Spleen (tissue), 11 donors: ENCODE measurements around the gene FBXL13. TPM values are rescaled to one million over a fixed set of nuclear protein-coding genes. Genes with fewer than 3 reads are reported as not detected.
"Not testable (repeated sequence)": the region's sequence is repeated elsewhere in the genome, so short reads cannot be mapped to it uniquely, and the experiment has no call there.

Experiments used
- DNase-seq: peaks from one replicate; pipeline ENCODE4 v3.0.0-alpha.2; 2020
- H3K27ac ChIP-seq, 8 donors: fragments of 200-600 bp; sonication (generic) in 7 of 8; 1 replicate in 4 of 8; 2 replicates in 4 of 8; pipeline versions ENCODE4 v1.5.0 to v1.8.0; 2016 to 2021; ENCODE audit warnings: inconsistent platforms in 4 of 8, mild to moderate bottlenecking in 4 of 8, moderate library complexity in 1 of 8
- H3K27me3 ChIP-seq, 7 donors: fragments of 200-600 bp; sonication (generic) in 6 of 7; replicated peaks in 1 of 7; 1 replicate in 4 of 7; 2 replicates in 3 of 7; pipeline versions ENCODE4 v1.5.0 to v1.8.0; 2016 to 2021; ENCODE audit warnings: inconsistent platforms in 3 of 7, mild to moderate bottlenecking in 1 of 7
- H3K36me3 ChIP-seq, 6 donors: fragments of 200-600 bp; sonication (generic) in 5 of 6; 1 replicate in 4 of 6; 2 replicates in 2 of 6; pipeline versions ENCODE4 v1.5.0 to v1.8.0; 2016 to 2021; ENCODE audit warnings: inconsistent platforms in 2 of 6
- H3K4me1 ChIP-seq, 6 donors: fragments of 200-600 bp; sonication (generic) in 5 of 6; 1 replicate in 3 of 6; 2 replicates in 3 of 6; pipeline versions ENCODE4 v1.5.0 to v1.8.0; 2016 to 2021; ENCODE audit warnings: inconsistent platforms in 3 of 6
- H3K4me3 ChIP-seq, 8 donors: fragments of 200-600 bp; sonication (generic) in 7 of 8; 1 replicate in 4 of 8; 2 replicates in 4 of 8; pipeline versions ENCODE4 v1.5.0 to v1.8.0; 2016 to 2021; ENCODE audit warnings: inconsistent platforms in 4 of 8, mild to moderate bottlenecking in 4 of 8, moderate library complexity in 2 of 8
- H3K9me3 ChIP-seq, 8 donors: fragments of 200-600 bp; sonication (generic) in 7 of 8; 1 replicate in 4 of 8; 2 replicates in 4 of 8; pipeline versions ENCODE4 v1.5.0 to v1.8.0; 2016 to 2021; ENCODE audit warnings: inconsistent platforms in 4 of 8
- CTCF ChIP-seq, 11 experiments: fragments of 200-600 bp in 7 of 11; fragments of 450-650 bp in 4 of 11; sonication (generic) in 4 of 11; IDR thresholded peaks in 8 of 11; conservative IDR thresholded peaks in 3 of 11; 1 replicate in 7 of 11; 2 replicates in 4 of 11; pipeline versions ENCODE4 v1.4.0 to v1.8.0; 2016 to 2021; ENCODE audit warnings: antibody characterized with exemption in 11 of 11, inconsistent platforms in 4 of 11, mild to moderate bottlenecking in 1 of 11
- POLR2A ChIP-seq, 3 donors: fragments of 450-650 bp; IDR thresholded peaks; one replicate each; pipeline ENCODE4 v1.5.1; 2017; ENCODE audit warnings: antibody characterized with exemption in 3 of 3, mild to moderate bottlenecking in 1 of 3
- POLR2AphosphoS5 ChIP-seq, 3 donors: sonication (generic); formaldehyde crosslinking; IDR thresholded peaks; one replicate each; pipeline ENCODE4 v1.5.1; 2017; ENCODE audit warnings: antibody characterized with exemption in 3 of 3
- WGBS, 5 donors: extraction: QIAGEN DNeasy Blood & Tissue Kit in 3 of 5; methylation state at CpG; one replicate each; pipeline versions ENCODE4 v1.1.5 to v1.1.7; 2013 to 2018; 5-methylcytosine and 5-hydroxymethylcytosine counted together
- intact Hi-C: fragments of 100-400 bp; cut with DNase I; formaldehyde crosslinking; loops from one replicate; pipeline ENCODE4 v1.15.0; 2023; ENCODE audit warnings: low total_unique reads
- polyA plus RNA-seq, 3 donors: library from polyadenylated mRNA; stranded (reverse); fragments of 200-250 nt; gene quantifications; one replicate each; pipeline ENCODE4 v1.2.1, GENCODE V29; 2013
- total RNA-seq, 7 donors: library from RNA; depleted of rRNA in 3 of 7; stranded (reverse); fragments of >200 nt in 3 of 7; fragmentation: NEBNext Ultra II Directional in 4 of 7; extraction: Animal tissue kit (Norgen Biotek cat#: 25700) in 4 of 7; gene quantifications; one replicate each; pipeline versions ENCODE4 v1.1.0 to v1.2.1, GENCODE V29; 2016 to 2021
- donor health status: healthy with polysubstance abuse.
- donor health status: DM: no; HTN: no; CAD: no; lungs with moderate emphysema.
- donor health status: DM: no; HTN: no; CAD: no.
- donor health status: Bipolar disorder and iron deficiency.
- donor health status: healthy.
- donor health status: DM: no; HTN: no; CAD: no.
- donor health status: DM: yes; HTN: yes; CAD: no.

FBXL13 gene
- total and polyA plus RNA-seq, 10 donors, result 0.09 to 6.6 (median 2.3) TPM

- Histone ChIP-seq H3K27ac (peak overlapping the region in 3 of 8 donors; percentile 60 to 84 (median 78)), H3K27me3 (no peaks in the 10 kb centered on the region), H3K36me3 (no peaks in the 10 kb centered on the region), H3K4me3 (peak overlapping the region in 1 of 8 donors; percentile 41), H3K4me1 (no peaks in the 10 kb centered on the region), H3K9me3 (no peaks in the 10 kb centered on the region)
- intact Hi-C loops, result no loop called here
- no peak for DNase-seq
- TF ChIP-seq CTCF (IDR thresholded peaks at IDR 0.05 in 8 of 11, conservative IDR thresholded peaks at IDR 0.05 in 3 of 11) (no peak), POLR2AphosphoS5 (IDR thresholded peaks at IDR 0.05) (no peak), POLR2A (IDR thresholded peaks at IDR 0.05) (no peak)
- 79 to 94% (median 87%) methylated on average over 17 to 23 of the region's 23 CpGs for WGBS, 5 donors
Observed at GRCh38 chr7:102973096-102973802, 101.3 kb downstream of the FBXL13 start.

- intact Hi-C loops, result no loop called here
- no peaks in the 10 kb centered on the region for H3K36me3 ChIP-seq
- no peak for TF ChIP-seq POLR2AphosphoS5 (IDR thresholded peaks at IDR 0.05)
- no peak for TF ChIP-seq CTCF (IDR thresholded peaks at IDR 0.05 in 8 of 11, conservative IDR thresholded peaks at IDR 0.05 in 3 of 11)
- TF ChIP-seq POLR2A (IDR thresholded peaks at IDR 0.05), result no peak
Observed at GRCh38 chr7:102967798-102968197, 106.8 kb downstream of the FBXL13 start.

GRCh38 chr7:102966465-102966864 is 108.1 kb downstream of the FBXL13 start:
- H3K4me3 ChIP-seq, result no peak overlapping the region
- intact Hi-C loops, result no loop called here
- no peaks in the 10 kb centered on the region for H3K27me3 ChIP-seq
- no peak for DNase-seq
- whole genome bisulfite sequencing, 5 donors, result 25 to 77% (median 56%) methylated on average over 2 of the region's 2 CpGs
- TF ChIP-seq POLR2A (IDR thresholded peaks at IDR 0.05) (no peak), POLR2AphosphoS5 (IDR thresholded peaks at IDR 0.05) (no peak), CTCF (IDR thresholded peaks at IDR 0.05 in 8 of 11, conservative IDR thresholded peaks at IDR 0.05 in 3 of 11) (no peak)
- no peaks in the 10 kb centered on the region for H3K4me1 ChIP-seq
- H3K36me3 ChIP-seq, result no peaks in the 10 kb centered on the region
- H3K27ac ChIP-seq, result peak overlapping the region in 1 of 8 donors; percentile 4
- H3K9me3 ChIP-seq, result peaks cover 0 to 3% (median 0%) of the 10 kb centered on the region in 8 donors

More at GRCh38 chr7:102967798-102968197, 106.8 kb downstream of the FBXL13 start:
- H3K4me1 ChIP-seq, result no peaks in the 10 kb centered on the region
- H3K27me3 ChIP-seq, result no peaks in the 10 kb centered on the region
- no peaks in the 10 kb centered on the region for H3K9me3 ChIP-seq
- no peak overlapping the region for H3K27ac ChIP-seq
- no peak for DNase-seq
- no peak overlapping the region for H3K4me3 ChIP-seq

GRCh38 chr7:102961993-102962392 is 112.6 kb downstream of the FBXL13 start:
- H3K27me3 ChIP-seq, H3K36me3 ChIP-seq, H3K9me3 ChIP-seq, H3K4me3 ChIP-seq, intact Hi-C loops, DNase-seq, H3K4me1 ChIP-seq, H3K27ac ChIP-seq: not testable (repeated sequence)
- WGBS, 5 donors, result 0 to 38% (median 21%) methylated on average over 1 to 2 of the region's 2 CpGs

GRCh38 chr7:102958004-102958403 is 116.6 kb downstream of the FBXL13 start:
- H3K4me1 ChIP-seq, H3K4me3 ChIP-seq, H3K27me3 ChIP-seq, DNase-seq, H3K27ac ChIP-seq, intact Hi-C loops, H3K36me3 ChIP-seq: not testable (repeated sequence)
- peaks cover 0 to 31% (median 18%) of the 10 kb centered on the region in 8 donors for H3K9me3 ChIP-seq
- 81 to 92% (median 88%) methylated on average over 3 of the region's 3 CpGs for WGBS, 5 donors

- intact Hi-C loops, H3K27ac ChIP-seq, H3K27me3 ChIP-seq, H3K4me3 ChIP-seq, H3K4me1 ChIP-seq, H3K36me3 ChIP-seq, DNase-seq: not testable (repeated sequence)
- 80 to 97% (median 93%) methylated on average over 4 of the region's 4 CpGs for WGBS, 5 donors
- peaks cover 0 to 31% (median 18%) of the 10 kb centered on the region in 8 donors for H3K9me3 ChIP-seq
Observed at GRCh38 chr7:102954359-102954758, 120.2 kb downstream of the FBXL13 start.
